Effector memory CD8-positive, alpha-beta T cell (primary cell): Measurements from ENCODE around the gene MGAT3.

ENCODE experiments used
- ATAC-seq: fragments of 150-1000 bp; cut with Tn5 transposase; replicated peaks from 2 replicates; pipeline ENCODE4 v1.10.0; 2021; ENCODE audit warnings: mild to moderate bottlenecking, moderate library complexity
- DNase-seq, 3 experiments: peaks; one replicate each; pipeline ENCODE4 v3.0.0; 2021
- H3K27ac Mint-ChIP-seq, 2 donors: one replicate each; pipeline ENCODE4 v1.8.0; 2022; ENCODE audit warnings: mild to moderate bottlenecking in 2 of 2, mixed read lengths in 2 of 2, moderate library complexity in 2 of 2
- H3K27me3 Mint-ChIP-seq, 2 donors: one replicate each; pipeline ENCODE4 v1.8.0; 2022; ENCODE audit warnings: mixed read lengths in 2 of 2
- H3K36me3 Mint-ChIP-seq: one replicate; pipeline ENCODE4 v1.8.0; 2022; ENCODE audit warnings: mild to moderate bottlenecking, moderate library complexity, mixed read lengths; ENCODE audit not compliant: insufficient read depth
- H3K4me1 Mint-ChIP-seq, 2 donors: one replicate each; pipeline ENCODE4 v1.8.0; 2022; ENCODE audit warnings: low read depth in 2 of 2, mixed read lengths in 2 of 2
- H3K4me3 Mint-ChIP-seq, 2 donors: one replicate each; pipeline ENCODE4 v1.8.0; 2022; ENCODE audit warnings: mild to moderate bottlenecking in 2 of 2, mixed read lengths in 2 of 2, moderate library complexity in 2 of 2
- H3K9me3 Mint-ChIP-seq, 2 donors: one replicate each; pipeline ENCODE4 v1.8.0; 2022; ENCODE audit warnings: mixed read lengths in 2 of 2

MGAT3 gene

GRCh38 chr22:39463931-39464390 is 7.1 kb downstream of the MGAT3 start:
- no peaks in the 10 kb centered on the region for H3K36me3 Mint-ChIP-seq
- no peak overlapping the region for H3K27ac Mint-ChIP-seq
- DNase-seq (no peak), ATAC-seq (no peak)
- no peak overlapping the region for H3K4me3 Mint-ChIP-seq
- H3K4me1 Mint-ChIP-seq: no peaks in the 10 kb centered on the region
- no peaks in the 10 kb centered on the region for H3K9me3 Mint-ChIP-seq
- peaks cover 23 to 53% of the 10 kb centered on the region in 2 donors for H3K27me3 Mint-ChIP-seq

- DNase-seq (no peak), ATAC-seq (no peak)
- Mint-ChIP-seq H3K4me1 (peaks cover 2 to 3% of the 10 kb centered on the region in 2 donors), H3K27me3 (peaks cover 7 to 39% of the 10 kb centered on the region in 2 donors), H3K27ac (no peak overlapping the region), H3K4me3 (no peak overlapping the region), H3K9me3 (no peaks in the 10 kb centered on the region), H3K36me3 (no peaks in the 10 kb centered on the region)
Measured at GRCh38 chr22:39466228-39467006, 9.6 kb downstream of the MGAT3 start.

GRCh38 chr22:39467390-39467895 is 10.6 kb downstream of the MGAT3 start:
- Mint-ChIP-seq H3K27ac (no peak overlapping the region), H3K27me3 (peaks cover 7 to 28% of the 10 kb centered on the region in 2 donors), H3K4me1 (peaks cover 8% of the 10 kb centered on the region in 2 donors), H3K9me3 (no peaks in the 10 kb centered on the region), H3K4me3 (no peak overlapping the region), H3K36me3 (no peaks in the 10 kb centered on the region)
- DNase-seq (no peak), ATAC-seq (no peak)

GRCh38 chr22:39468487-39469325 is 11.9 kb downstream of the MGAT3 start:
- DNase-seq (no peak), ATAC-seq (no peak)
- no peaks in the 10 kb centered on the region for H3K9me3 Mint-ChIP-seq
- H3K4me3 Mint-ChIP-seq: no peak overlapping the region
- H3K27me3 Mint-ChIP-seq: peaks cover 7 to 28% of the 10 kb centered on the region in 2 donors
- peaks cover 8 to 10% of the 10 kb centered on the region in 2 donors for H3K4me1 Mint-ChIP-seq
- no peak overlapping the region for H3K27ac Mint-ChIP-seq
- no peaks in the 10 kb centered on the region for H3K36me3 Mint-ChIP-seq

GRCh38 chr22:39469326-39469680 is 12.5 kb downstream of the MGAT3 start:
- peaks cover 7 to 28% of the 10 kb centered on the region in 2 donors for H3K27me3 Mint-ChIP-seq
- H3K4me1 Mint-ChIP-seq: peaks cover 8 to 10% of the 10 kb centered on the region in 2 donors
- ATAC-seq (no peak), DNase-seq (no peak)
- H3K27ac Mint-ChIP-seq: no peak overlapping the region
- H3K4me3 Mint-ChIP-seq: no peak overlapping the region
- H3K36me3 Mint-ChIP-seq: no peaks in the 10 kb centered on the region
- H3K9me3 Mint-ChIP-seq: no peaks in the 10 kb centered on the region

DNA sequence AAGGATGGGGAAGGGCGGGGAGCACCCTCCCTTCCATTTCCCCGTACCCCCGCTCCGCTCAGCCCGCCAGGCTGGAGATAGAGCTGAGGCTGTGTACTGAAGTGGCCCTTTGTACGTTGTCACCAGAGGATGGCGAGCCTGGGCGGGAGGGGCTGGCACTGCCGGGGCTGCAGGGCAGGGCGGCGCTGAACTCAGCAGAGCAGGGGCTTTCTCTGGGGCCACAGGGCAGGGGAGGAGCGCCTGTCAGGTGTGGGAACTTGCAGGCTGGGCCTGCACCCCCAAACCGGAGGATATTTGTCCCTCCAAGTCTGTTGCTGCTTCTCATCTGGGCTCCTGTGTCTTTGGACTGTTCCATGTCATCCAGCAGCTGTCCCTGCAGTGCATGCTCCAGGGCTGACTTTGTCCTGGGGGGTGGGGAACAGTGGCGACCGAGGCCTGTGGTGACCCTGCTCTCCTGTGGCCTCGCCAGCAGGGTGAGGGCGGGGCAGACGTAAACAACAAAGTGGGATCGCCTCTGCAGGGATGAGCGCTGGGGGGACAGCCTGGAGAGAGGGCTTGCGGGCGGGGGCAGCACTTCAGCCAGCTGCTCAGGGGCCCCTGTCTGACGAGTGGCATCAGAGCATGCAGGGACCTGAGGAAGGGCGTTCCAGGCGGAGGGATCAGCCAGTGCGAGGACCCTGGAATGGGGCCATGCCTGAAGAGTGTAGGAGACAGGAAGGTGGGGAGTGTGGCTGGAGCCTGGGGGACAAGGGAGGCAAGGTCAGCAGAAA is 13.1 kb downstream of the MGAT3 start:
- Mint-ChIP-seq H3K27ac (peak overlapping the region in 1 of 2 donors; percentile 33), H3K36me3 (no peaks in the 10 kb centered on the region), H3K4me1 (peaks cover 8 to 10% of the 10 kb centered on the region in 2 donors), H3K27me3 (peaks cover 7 to 28% of the 10 kb centered on the region in 2 donors), H3K9me3 (no peaks in the 10 kb centered on the region), H3K4me3 (no peak overlapping the region)
- ATAC-seq: no peak
- DNase-seq: no peak

DNA sequence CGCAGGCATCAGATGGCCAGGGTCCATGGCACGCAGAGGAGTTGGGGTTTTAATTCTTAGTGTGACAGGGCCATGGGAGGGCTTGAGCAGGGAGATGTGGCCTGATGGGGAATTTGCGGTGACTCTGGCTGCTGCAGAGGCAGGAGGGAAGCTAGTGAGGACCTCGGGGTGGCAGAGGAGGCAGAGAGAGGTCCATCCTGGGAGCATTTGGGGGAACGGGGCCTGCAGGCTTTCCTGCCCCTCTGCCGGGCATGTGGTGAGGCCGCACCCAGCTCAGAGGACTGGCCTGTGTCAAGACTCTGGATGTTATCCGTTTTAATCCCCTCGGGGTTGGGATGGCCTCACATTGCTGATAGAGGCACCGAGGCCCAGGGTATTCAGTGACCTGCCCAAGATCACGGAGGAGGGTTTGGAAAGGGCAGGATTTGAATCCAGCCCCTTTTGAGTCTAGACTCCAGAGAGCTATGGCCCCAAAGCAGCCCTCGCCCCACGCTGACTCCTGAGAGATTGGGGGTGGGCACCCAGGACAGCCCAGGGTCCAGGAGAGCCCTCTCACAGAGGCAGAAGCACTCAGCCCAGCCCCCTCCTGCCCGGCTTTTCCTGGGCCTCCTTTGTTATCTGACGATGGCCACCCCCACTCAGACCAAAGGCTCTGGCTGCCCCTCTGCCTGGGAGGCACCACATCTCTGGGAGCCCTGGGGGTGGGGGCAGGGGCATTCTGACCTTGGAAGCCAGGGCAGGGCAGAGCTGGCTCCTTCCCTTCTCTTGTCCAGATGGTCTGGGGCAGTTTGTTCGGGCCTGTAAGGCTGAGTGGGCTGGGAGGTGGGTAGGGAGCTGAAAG is 13.9 kb downstream of the MGAT3 start:
- Mint-ChIP-seq H3K36me3 (no peaks in the 10 kb centered on the region), H3K27me3 (peaks cover 7 to 28% of the 10 kb centered on the region in 2 donors), H3K4me1 (peaks cover 8 to 10% of the 10 kb centered on the region in 2 donors), H3K4me3 (no peak overlapping the region), H3K9me3 (no peaks in the 10 kb centered on the region), H3K27ac (peak overlapping the region in 1 of 2 donors; percentile 33)
- ATAC-seq: no peak
- DNase-seq: no peak

GRCh38 chr22:39471381-39472141 is 14.7 kb downstream of the MGAT3 start:
- no peak overlapping the region for H3K4me3 Mint-ChIP-seq
- no peaks in the 10 kb centered on the region for H3K9me3 Mint-ChIP-seq
- H3K36me3 Mint-ChIP-seq: no peaks in the 10 kb centered on the region
- peak overlapping the region; percentile 71 for H3K27ac Mint-ChIP-seq
- DNase-seq: no peak
- peak; percentile 65 for ATAC-seq
- peaks cover 8 to 10% of the 10 kb centered on the region in 2 donors for H3K4me1 Mint-ChIP-seq
- peaks cover 7 to 26% of the 10 kb centered on the region in 2 donors for H3K27me3 Mint-ChIP-seq

- Mint-ChIP-seq H3K9me3 (no peaks in the 10 kb centered on the region), H3K4me1 (peaks cover 8 to 10% of the 10 kb centered on the region in 2 donors), H3K4me3 (no peak overlapping the region), H3K36me3 (no peaks in the 10 kb centered on the region), H3K27ac (peak overlapping the region in 1 of 2 donors; percentile 74), H3K27me3 (peaks cover 7 to 20% of the 10 kb centered on the region in 2 donors)
- no peak for ATAC-seq
- no peak for DNase-seq
Measured at GRCh38 chr22:39472570-39473556, 16.1 kb downstream of the MGAT3 start.

- ATAC-seq (no peak), DNase-seq (no peak)
- Mint-ChIP-seq H3K9me3 (no peaks in the 10 kb centered on the region), H3K4me1 (peaks cover 8 to 10% of the 10 kb centered on the region in 2 donors), H3K27ac (no peak overlapping the region), H3K4me3 (no peak overlapping the region), H3K27me3 (peaks cover under 1 to 11% of the 10 kb centered on the region in 2 donors), H3K36me3 (peaks cover 2% of the 10 kb centered on the region)
Measured at GRCh38 chr22:39473851-39474250, 17.0 kb downstream of the MGAT3 start.
